Activated T-cell treated with anti-CD3 and anti-CD28 coated beads, Interleukin-2, amount 50 U/mL, for 4 hours (primary cell): ENCODE results near the gene CHMP6. TPM values are rescaled to one million over a fixed set of nuclear protein-coding genes. Genes with fewer than 3 reads are reported as not detected.
"Not testable (repeated sequence)": the region's sequence is repeated elsewhere in the genome, so short reads cannot be mapped to it uniquely, and the experiment has no call there.

Experiments used
- ATAC-seq, 2 donors: fragments of 200-7000 bp; cut with Tn5 transposase; one replicate each; pipeline ENCODE4 v1.10.0; 2021
- DNase-seq: peaks from one replicate; pipeline ENCODE4 v3.0.0-alpha.2; 2020
- H3K27me3 Mint-ChIP-seq: one replicate; pipeline ENCODE4 v1.8.0; 2021; ENCODE audit warnings: low read depth, mixed read lengths
- H3K36me3 Mint-ChIP-seq: one replicate; pipeline ENCODE4 v1.8.0; 2022; ENCODE audit warnings: mixed read lengths; ENCODE audit not compliant: insufficient read depth
- H3K4me1 Mint-ChIP-seq: one replicate; pipeline ENCODE4 v1.8.0; 2021; ENCODE audit warnings: low read depth, mixed read lengths
- H3K4me3 Mint-ChIP-seq: one replicate; pipeline ENCODE4 v1.8.0; 2021; ENCODE audit warnings: mild to moderate bottlenecking, moderate library complexity, mixed read lengths
- H3K9me3 Mint-ChIP-seq: one replicate; pipeline ENCODE4 v1.8.0; 2021; ENCODE audit warnings: mixed read lengths
- total RNA-seq, 3 donors: library from RNA; stranded (reverse); gene quantifications; one replicate each; pipeline ENCODE4 v1.2.1, GENCODE V29; 2021

The CHMP6 gene
- total RNA-seq, 3 donors from 2014 or later: 35.7 to 42.4 (median 42.1) TPM

DNA sequence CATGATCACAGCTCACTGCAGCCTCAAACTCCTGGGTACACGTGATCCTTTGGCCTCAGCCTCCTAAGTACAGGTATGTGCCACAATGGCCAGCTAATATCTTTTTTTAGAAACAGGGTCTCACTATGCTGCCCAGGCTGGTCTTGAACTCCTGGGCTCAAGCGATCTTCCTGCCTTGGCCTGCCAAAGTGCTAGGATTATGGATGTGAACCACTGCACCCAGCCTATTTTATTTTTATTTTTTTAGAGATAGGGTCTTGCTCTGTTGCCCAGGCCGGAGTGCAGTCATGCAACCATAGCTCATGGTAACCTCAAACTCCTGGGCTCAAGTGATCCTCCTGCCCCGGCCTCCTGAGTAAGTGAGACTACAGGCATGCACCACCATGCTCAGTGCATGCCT is 25.7 kb downstream of the CHMP6 start:
- H3K36me3 Mint-ChIP-seq, DNase-seq, ATAC-seq, H3K9me3 Mint-ChIP-seq, H3K27me3 Mint-ChIP-seq: not testable (repeated sequence)
- peaks cover 27% of the 10 kb centered on the region for H3K4me1 Mint-ChIP-seq
- peak overlapping the region; percentile 19 for H3K4me3 Mint-ChIP-seq

DNA sequence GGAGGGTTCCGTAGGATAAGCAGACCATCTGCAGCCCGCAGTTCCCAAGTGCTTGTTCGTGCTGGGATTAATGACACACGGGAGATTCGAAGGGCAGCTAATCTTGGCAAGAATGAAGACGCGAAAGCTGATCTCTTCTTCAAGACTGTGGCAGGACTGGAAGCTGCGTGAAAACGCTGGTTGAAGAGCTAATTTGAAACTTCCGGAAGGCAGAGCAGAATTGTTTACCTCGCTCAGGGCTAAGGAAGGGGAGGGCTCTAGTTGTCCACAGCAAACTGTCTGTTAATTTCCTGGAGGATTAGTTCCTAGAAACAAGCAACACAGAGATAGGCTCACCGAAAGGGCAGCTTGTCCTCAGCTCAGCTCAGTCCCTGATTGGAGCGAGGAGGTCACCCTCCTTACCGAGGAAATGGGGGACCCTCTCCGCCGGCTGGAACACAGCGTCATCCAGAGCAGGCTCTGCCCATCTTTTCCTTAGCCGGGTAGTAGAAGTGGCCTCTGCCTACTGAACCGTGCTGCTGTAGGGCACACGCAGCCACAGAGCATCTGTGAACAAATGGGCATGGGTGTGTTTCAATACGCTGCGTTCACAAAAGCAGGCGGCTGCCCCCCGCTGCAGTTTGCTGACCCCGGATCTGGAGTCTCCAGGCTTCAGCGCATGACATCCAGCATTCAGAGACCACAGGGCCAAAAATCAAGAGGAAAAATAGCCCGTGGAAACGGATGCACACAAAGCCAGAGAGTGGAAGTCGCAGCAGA is 26.6 kb downstream of the CHMP6 start:
- no peaks in the 10 kb centered on the region for H3K9me3 Mint-ChIP-seq
- no peak for DNase-seq

DNA sequence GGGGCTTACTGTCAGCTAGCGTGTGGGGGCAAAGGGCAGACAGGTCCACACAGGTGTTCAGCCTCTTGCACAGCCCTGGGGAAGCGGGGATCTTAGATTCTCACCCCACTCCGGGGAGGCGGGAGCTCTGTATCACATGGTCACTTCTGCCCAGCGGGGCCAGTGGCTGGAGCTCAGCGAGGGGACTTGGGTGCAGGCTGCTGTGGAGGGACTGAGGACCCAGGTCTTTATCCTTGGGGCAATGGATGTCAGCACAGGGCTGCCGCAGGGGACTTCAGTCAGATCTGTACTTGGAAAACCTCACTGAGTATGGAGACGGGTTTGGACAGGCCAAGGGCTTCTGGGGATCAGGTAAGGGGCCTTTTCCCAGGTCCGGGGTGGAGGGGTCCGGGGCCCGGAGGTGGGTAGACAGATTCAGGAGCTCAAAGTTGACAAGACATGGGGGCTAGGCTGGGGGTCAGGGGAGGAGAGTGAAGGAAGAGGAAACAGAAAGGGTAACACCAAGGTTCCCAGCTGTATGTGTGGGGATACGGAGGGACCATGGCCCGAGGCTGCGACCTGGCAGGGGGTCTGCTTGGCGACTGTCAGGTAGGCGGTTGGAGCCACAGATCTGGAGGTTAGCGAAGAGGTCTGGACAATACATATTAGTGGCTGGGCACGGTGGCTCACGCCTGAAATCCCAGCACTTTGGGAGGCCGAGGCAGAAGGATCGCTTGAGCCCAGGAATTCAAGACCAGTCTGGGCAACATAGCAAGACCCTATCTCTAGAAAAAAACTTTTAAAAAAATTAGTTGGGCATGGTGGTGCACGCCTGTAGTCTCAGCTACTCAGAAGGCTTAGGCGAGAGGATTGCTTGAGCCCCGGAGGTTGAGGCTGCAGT is 28.2 kb downstream of the CHMP6 start:
- Mint-ChIP-seq H3K9me3 (no peaks in the 10 kb centered on the region), H3K4me3 (no peak overlapping the region), H3K4me1 (peaks cover 30% of the 10 kb centered on the region), H3K27me3 (no peaks in the 10 kb centered on the region), H3K36me3 (no peaks in the 10 kb centered on the region)
- DNase-seq (no peak), ATAC-seq (no peak)

More for the DNA sequence above, 26.6 kb downstream of the CHMP6 start:
- peaks cover 27% of the 10 kb centered on the region for H3K4me1 Mint-ChIP-seq
- peak overlapping the region; percentile 77 for H3K4me3 Mint-ChIP-seq
- H3K27me3 Mint-ChIP-seq: no peaks in the 10 kb centered on the region
- no peaks in the 10 kb centered on the region for H3K36me3 Mint-ChIP-seq
- ATAC-seq: peak; percentile 81 to 90

DNA sequence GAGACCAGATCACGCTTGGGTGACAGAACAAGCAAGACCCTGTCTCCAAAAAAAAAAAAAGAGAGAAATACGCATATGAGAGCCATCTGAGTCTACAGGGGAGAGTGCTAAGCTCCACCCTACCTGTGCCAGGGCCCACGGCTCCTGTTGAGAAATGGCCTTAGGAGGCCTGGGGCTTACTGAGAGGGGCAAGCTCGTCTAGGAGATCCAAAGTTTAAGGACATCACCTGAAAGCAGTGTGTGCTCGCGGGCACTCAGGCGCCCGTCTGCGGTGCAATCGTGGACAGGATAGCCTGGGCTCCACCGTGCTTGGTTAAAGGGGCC is 28.8 kb downstream of the CHMP6 start:
- Mint-ChIP-seq H3K4me1 (peaks cover 30% of the 10 kb centered on the region), H3K4me3 (no peak overlapping the region), H3K9me3 (no peaks in the 10 kb centered on the region), H3K27me3 (no peaks in the 10 kb centered on the region), H3K36me3 (no peaks in the 10 kb centered on the region)
- DNase-seq (no peak), ATAC-seq (no peak)

DNA sequence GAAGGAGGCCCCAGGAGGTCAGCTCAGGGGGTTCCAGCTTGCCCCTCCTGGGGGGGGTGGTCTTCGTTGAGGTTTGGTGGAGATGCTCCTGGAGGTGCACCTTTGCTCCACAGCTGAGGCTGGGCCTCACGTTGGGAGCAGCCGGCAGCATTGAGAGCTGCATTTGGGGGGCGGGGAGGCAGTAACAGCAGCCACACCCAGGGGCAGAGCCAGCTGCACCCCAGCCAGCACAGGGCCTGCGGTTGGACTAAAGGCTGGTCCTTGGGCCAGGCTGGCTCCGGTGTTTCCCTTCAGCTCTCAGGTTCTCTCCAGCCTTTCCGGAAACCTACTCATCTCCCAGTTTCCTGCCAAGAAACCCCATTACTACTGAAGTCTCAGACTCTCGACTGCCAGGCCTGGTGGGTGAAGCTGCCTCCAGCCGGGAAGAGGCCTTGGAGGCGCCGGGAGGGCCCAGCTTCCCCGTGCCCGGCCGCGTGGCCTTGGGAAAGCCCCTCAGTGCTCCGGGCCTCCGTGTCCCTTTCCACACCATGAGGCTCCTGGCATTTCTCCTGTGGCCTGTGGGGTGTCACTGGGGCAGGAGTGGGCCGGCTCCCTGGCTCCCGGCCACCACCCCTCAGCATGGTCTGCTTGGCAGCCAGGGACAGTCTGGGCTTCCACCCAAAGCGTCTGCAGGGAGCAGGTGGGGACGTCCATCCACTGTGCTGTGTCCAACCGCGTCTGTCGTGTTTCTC is 29.3 kb downstream of the CHMP6 start:
- peaks cover 30% of the 10 kb centered on the region for H3K4me1 Mint-ChIP-seq
- no peak overlapping the region for H3K4me3 Mint-ChIP-seq
- H3K27me3 Mint-ChIP-seq: no peaks in the 10 kb centered on the region
- no peaks in the 10 kb centered on the region for H3K36me3 Mint-ChIP-seq
- no peaks in the 10 kb centered on the region for H3K9me3 Mint-ChIP-seq
- DNase-seq (no peak), ATAC-seq (no peak)

DNA sequence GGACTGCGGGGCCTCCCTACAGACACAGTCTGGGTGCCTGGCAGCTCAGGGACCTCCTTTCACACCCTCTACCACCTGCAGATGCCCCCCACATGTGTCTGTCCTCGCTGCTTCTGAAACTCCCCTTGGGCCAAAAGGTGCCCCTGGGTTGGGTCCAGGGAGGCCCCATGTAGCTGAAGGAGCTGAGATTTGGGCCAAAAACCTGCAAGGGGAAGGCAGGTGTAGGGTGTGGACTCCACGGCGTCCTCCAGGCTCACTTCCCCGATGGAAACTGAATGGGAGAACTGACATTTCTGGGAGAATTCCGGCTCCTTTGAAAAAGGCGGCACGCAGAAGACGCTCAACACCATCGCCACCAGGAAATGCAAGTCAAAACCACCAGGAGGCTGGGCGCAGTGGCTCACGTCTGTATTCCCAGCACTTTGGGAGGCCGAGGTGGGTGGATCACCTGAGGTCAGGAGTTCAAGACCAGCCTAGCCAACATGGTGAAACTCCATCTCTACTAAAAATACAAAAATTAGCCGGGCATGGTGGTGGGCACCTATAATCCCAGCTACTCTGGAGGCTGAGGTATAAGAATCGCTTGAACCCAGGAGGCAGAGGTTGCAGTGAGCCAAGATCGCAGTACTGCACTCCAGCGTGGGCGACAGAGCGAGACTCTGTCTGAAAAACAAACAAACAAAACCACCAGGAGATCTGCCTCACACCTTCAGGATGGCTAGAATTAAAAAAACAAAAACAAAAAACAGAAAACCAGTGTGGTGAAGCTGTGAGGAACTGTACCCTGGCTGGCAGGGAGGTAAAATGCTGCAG is 30.1 kb downstream of the CHMP6 start:
- Mint-ChIP-seq H3K4me1 (peaks cover 29% of the 10 kb centered on the region), H3K9me3 (peaks cover under 1% of the 10 kb centered on the region), H3K4me3 (no peak overlapping the region), H3K36me3 (no peaks in the 10 kb centered on the region), H3K27me3 (peaks cover 2% of the 10 kb centered on the region)
- no peak for ATAC-seq
- no peak for DNase-seq

DNA sequence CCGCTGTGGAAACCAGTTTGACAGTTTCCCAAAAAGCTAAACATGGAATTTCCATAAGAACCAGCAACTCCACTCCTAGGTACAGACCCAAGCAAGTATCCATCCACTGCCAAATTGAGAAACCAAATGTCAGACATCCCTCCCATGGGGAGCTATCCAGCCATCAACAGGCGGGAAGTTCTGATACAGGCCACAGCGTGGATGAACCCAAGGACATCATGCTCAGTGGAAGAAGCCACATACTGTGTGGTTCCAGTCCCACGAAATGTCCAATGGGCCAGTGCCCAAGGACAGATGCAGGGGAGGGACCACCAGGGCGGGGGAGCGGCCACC is 30.7 kb downstream of the CHMP6 start:
- Mint-ChIP-seq H3K27me3 (peaks cover 7% of the 10 kb centered on the region), H3K36me3 (no peaks in the 10 kb centered on the region), H3K9me3 (peaks cover 4% of the 10 kb centered on the region), H3K4me3 (no peak overlapping the region), H3K4me1 (peaks cover 27% of the 10 kb centered on the region)
- ATAC-seq (no peak), DNase-seq (no peak)

DNA sequence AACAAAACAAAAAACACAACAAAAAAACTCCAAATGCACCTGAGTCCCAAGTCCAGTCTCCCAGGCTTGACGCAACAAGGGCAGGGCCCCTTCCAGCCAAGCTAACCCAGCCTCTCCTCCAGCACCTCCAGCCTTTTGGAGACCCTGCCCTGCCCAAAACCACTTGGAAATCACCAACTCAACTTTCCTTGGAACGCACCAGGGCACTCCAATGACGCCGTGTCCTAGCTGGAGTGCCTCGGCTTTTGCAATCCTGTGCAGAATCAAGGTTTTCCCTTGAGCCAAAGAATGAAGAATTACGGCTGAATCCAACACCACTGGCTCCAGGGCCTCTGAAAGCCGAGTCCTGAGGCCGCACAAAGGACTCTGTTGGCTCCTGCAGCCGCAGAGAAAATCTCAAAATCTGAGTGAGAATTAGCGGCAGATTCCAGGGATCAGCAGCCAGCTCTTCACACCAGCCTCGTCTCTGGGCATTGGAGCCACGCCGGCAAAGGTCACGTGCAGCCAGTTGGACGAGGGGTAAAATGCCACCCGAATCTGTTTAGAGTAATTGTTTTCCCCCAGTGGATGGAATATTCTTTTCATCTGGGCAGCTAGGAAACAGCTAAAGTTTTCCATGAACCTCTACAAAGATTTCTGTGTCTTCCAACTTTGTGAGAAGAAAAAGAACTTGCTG is 33.6 kb downstream of the CHMP6 start:
- no peak for DNase-seq
- no peaks in the 10 kb centered on the region for H3K36me3 Mint-ChIP-seq
- peaks cover 6% of the 10 kb centered on the region for H3K4me1 Mint-ChIP-seq
- H3K9me3 Mint-ChIP-seq: peaks cover 4% of the 10 kb centered on the region
- no peak for ATAC-seq
- peaks cover 11% of the 10 kb centered on the region for H3K27me3 Mint-ChIP-seq
- H3K4me3 Mint-ChIP-seq: no peak overlapping the region

DNA sequence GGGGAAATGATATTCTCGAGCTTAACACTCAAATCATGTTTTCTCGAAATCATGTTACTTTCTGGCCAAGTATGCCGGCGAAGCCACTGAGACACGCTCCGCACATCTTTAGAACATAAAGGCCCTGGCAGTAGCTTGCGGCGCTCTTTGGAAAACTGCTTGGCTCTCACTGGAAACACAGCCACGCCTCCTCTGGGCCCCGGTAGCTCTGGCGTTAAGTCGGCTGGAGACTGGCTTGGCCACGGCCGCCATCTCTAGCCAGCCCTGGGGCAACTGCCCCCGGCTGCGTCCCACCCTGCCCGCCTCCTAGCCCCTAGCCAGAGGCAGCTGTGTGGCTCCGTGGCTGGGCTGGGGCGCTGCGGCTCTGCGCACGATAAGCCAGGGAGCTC is 34.1 kb downstream of the CHMP6 start:
- peaks cover 11% of the 10 kb centered on the region for H3K27me3 Mint-ChIP-seq
- ATAC-seq (no peak), DNase-seq (no peak)
- H3K4me1 Mint-ChIP-seq: peaks cover 6% of the 10 kb centered on the region
- H3K36me3 Mint-ChIP-seq: no peaks in the 10 kb centered on the region
- no peak overlapping the region for H3K4me3 Mint-ChIP-seq
- peaks cover 4% of the 10 kb centered on the region for H3K9me3 Mint-ChIP-seq

DNA sequence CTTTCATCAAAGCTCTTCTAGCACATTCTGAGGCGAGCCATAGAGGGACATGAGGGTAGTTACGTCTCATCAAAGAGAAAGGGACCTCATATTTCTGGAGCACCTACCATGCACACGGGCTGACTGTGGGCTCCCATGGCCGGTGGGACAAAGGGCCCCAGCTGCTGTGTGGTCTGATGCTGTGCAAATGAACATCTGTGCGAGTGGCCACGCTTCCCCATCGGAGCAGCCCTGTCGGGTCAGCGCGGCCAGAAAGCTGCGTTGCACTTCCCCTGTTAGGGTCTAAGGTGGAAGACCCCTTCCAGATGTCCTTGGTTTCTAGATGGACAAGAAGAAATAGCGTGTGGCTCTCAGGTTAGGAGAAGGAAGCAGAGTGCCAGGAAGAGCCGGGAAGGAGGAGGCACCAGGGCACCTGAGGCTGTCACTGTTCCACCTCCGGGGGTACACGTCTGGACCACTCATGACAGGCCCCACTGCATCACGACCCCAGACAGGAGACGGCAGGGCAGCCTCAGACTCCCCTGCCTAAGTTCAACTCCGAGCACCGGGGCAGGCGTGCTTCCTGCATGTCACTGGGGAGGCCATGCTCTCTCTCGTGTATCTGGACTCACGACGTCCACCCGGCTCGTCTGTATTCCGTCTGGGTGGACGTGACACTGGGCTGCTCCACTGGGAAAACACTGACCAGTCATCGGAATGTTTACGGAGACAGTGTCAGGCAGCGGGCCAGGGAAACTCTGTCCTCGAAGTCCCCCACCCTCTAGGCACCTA is 34.8 kb downstream of the CHMP6 start:
- ATAC-seq (no peak), DNase-seq (no peak)
- peaks cover 6% of the 10 kb centered on the region for H3K4me1 Mint-ChIP-seq
- no peak overlapping the region for H3K4me3 Mint-ChIP-seq
- peaks cover 4% of the 10 kb centered on the region for H3K9me3 Mint-ChIP-seq
- H3K36me3 Mint-ChIP-seq: no peaks in the 10 kb centered on the region
- H3K27me3 Mint-ChIP-seq: peaks cover 13% of the 10 kb centered on the region

DNA sequence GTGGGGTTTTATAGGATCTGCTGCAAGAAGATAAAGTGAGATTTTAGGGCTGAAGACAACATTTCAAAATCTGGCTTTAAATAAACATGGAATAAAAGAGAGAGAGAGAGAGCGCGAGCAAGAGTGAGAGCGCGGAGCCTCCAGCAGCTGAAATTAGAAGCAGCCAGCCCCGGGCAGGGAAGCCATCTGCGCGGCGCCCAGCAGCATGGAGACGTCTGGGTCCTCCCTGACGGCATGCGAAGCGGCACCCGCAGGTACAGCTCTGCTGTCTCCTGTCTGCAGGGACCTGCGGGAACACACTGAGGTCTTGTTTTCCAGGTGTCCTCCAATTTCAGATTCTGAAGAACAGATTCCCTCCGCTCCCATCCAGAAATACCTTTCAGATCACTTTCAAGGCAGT is 35.4 kb downstream of the CHMP6 start:
- Mint-ChIP-seq H3K36me3 (no peaks in the 10 kb centered on the region), H3K27me3 (peaks cover 13% of the 10 kb centered on the region), H3K4me1 (peaks cover 6% of the 10 kb centered on the region), H3K4me3 (no peak overlapping the region), H3K9me3 (peaks cover 4% of the 10 kb centered on the region)
- DNase-seq: no peak
- no peak for ATAC-seq

DNA sequence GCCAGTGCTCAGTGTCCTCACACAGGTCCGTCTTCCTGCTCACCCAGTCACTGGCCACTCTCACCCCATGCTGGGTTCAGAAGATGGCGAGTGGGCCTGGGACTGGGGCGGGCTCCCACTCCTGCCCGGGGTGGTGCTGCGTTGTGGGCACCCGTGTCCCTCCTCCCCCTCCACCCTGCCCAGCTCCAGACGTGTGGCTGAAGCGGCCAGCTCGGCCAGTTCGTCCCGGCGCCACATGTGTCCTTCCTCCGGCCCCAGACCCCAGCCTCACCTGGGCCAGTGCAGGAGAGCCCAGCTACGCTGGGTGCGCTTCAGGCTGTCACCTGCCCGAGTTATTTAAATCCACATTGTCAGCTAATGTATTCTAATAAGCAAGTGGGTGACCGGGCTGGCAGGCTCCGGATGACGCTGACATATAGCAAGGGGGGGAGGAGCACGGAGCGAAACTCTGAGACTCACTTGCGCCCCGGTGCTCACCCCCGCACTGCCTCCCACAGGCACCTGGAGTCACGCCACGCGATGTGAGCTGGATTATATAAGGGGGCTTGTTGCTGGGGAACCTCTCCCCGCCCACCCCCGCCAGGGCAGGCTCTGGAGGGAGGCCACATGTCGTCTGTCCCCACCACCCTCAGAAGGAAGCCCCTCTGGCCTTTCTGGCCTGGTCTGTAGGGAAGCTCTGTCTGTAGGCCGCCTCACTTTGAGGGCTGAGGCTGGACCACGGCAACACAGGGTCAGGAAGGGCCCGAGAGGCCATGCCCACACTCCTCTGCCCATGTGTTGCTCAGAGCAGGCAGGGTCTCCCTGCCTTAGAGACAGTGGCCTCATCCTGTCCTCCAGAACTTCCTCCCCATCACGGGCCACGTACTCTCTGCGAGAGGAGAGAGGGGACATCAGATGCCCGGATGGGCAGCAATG is 36.2 kb downstream of the CHMP6 start:
- peak; percentile 7 to 9 for ATAC-seq
- peak; percentile 45 for DNase-seq
- Mint-ChIP-seq H3K4me1 (peaks cover 6% of the 10 kb centered on the region), H3K9me3 (peaks cover 4% of the 10 kb centered on the region), H3K36me3 (no peaks in the 10 kb centered on the region), H3K4me3 (no peak overlapping the region), H3K27me3 (peaks cover 13% of the 10 kb centered on the region)
